Gastrocnemius medialis (tissue), 4 donors: Measurements from ENCODE around the gene NDUFS4. TPM values are rescaled to one million over a fixed set of nuclear protein-coding genes. Genes with fewer than 3 reads are reported as not detected.
"Not testable (repeated sequence)": the region's sequence is repeated elsewhere in the genome, so short reads cannot be mapped to it uniquely, and the experiment has no call there.

Experiments used
- ATAC-seq, 2 donors: fragments of 150-250 bp; one replicate each; pipeline ENCODE4 v1.9.1; 2016
- DNase-seq, 2 donors: peaks; one replicate each; pipeline ENCODE4 v3.0.0-alpha.2; 2019
- H3K27ac ChIP-seq, 4 donors: fragments of 200-600 bp; sonication (generic); 1 replicate in 1 of 4; 2 replicates in 3 of 4; pipeline ENCODE4 v1.5.1; 2016 to 2018; ENCODE audit warnings: mild to moderate bottlenecking in 2 of 4, moderate library complexity in 1 of 4
- H3K27me3 ChIP-seq, 3 donors: fragments of 200-600 bp; sonication (generic) in 2 of 3; 1 replicate in 1 of 3; 2 replicates in 2 of 3; pipeline versions ENCODE4 v1.5.1 to v1.6.0; 2016 to 2019; ENCODE audit warnings: mild to moderate bottlenecking in 1 of 3, moderate library complexity in 1 of 3
- H3K36me3 ChIP-seq, 2 donors: fragments of 200-600 bp; sonication (generic) in 1 of 2; one replicate each; pipeline ENCODE4 v1.5.1; 2017 to 2018
- H3K4me1 ChIP-seq, 2 donors: fragments of 200-600 bp; sonication (generic) in 1 of 2; one replicate each; pipeline ENCODE4 v1.5.1; 2016 to 2017; ENCODE audit warnings: mild to moderate bottlenecking in 2 of 2
- H3K4me3 ChIP-seq, 4 donors: fragments of 200-600 bp; sonication (generic) in 3 of 4; 1 replicate in 1 of 4; 2 replicates in 3 of 4; pipeline ENCODE4 v1.5.1; 2016 to 2019; ENCODE audit warnings: mild to moderate bottlenecking in 2 of 4
- H3K9me3 ChIP-seq, 3 donors: fragments of 200-600 bp; sonication (generic) in 2 of 3; 1 replicate in 1 of 3; 2 replicates in 2 of 3; pipeline ENCODE4 v1.5.1; 2016 to 2019
- POLR2A ChIP-seq, 2 donors: fragments of 450-650 bp; IDR thresholded peaks; one replicate each; pipeline ENCODE4 v1.6.1; 2017; ENCODE audit warnings: antibody characterized with exemption in 2 of 2, mild to moderate bottlenecking in 2 of 2, moderate library complexity in 2 of 2
- in situ Hi-C, 4 donors: fragments of 200-750 bp; cut with MboI; loops; one replicate each; pipeline versions ENCODE4 v1.15.0 to v1.8.0; 2017; ENCODE audit warnings: low sequenced_read_pairs in 4 of 4
- intact Hi-C: fragments of 100-400 bp; cut with DNase I; formaldehyde crosslinking; loops from one replicate; pipeline ENCODE4 v1.15.1; 2023; ENCODE audit warnings: low total_unique reads
- total RNA-seq, 4 donors: library from RNA; depleted of rRNA; stranded (reverse); fragments of >200 nt; gene quantifications; one replicate each; pipeline versions ENCODE4 v1.1.0 to v1.2.3, GENCODE V29; 2016
- TF ChIP-seq, protein P1 (sequence below), 5 experiments: fragments of 450-650 bp in 3 of 5; fragments of 200-600 bp in 2 of 5; sonication (generic) in 2 of 5; IDR thresholded peaks in 4 of 5; conservative IDR thresholded peaks in 1 of 5; 1 replicate in 4 of 5; 2 replicates in 1 of 5; pipeline ENCODE4 v1.5.1; 2016 to 2019; ENCODE audit warnings: antibody characterized with exemption in 5 of 5, mild to moderate bottlenecking in 3 of 5, moderate library complexity in 3 of 5

The NDUFS4 gene
- total RNA-seq, 4 donors from 2014 or later = 116 to 170 (median 145) TPM

DNA sequence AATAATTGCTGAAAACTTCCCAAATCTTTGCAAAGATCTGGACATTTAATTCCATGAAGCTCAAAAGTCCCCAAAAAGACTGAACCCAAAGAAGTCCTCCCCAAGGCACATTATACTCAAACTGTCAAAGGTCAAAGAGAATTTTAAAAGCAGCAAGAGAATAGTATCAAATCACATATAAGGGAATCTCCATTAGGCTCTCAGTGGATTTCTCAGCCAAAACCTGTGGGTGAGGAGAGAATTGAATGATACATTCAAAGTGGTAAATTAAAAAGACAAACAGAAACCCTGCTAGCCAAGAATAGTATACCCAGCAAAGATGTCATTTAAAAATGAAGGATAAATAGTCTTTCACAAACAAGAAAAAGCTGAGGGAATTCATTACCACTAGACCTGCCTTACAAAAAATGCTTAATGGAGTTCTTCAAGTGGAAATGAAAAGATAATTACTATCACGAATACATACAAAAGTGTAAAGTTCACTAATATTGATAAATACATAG lies 134.1 kb downstream of the NDUFS4 start:
- in situ Hi-C loops = no loop called here
- ATAC-seq (no peak), DNase-seq (no peak)
- no peak for TF ChIP-seq POLR2A (IDR thresholded peaks at IDR 0.05)
- TF ChIP-seq, protein P1, sequence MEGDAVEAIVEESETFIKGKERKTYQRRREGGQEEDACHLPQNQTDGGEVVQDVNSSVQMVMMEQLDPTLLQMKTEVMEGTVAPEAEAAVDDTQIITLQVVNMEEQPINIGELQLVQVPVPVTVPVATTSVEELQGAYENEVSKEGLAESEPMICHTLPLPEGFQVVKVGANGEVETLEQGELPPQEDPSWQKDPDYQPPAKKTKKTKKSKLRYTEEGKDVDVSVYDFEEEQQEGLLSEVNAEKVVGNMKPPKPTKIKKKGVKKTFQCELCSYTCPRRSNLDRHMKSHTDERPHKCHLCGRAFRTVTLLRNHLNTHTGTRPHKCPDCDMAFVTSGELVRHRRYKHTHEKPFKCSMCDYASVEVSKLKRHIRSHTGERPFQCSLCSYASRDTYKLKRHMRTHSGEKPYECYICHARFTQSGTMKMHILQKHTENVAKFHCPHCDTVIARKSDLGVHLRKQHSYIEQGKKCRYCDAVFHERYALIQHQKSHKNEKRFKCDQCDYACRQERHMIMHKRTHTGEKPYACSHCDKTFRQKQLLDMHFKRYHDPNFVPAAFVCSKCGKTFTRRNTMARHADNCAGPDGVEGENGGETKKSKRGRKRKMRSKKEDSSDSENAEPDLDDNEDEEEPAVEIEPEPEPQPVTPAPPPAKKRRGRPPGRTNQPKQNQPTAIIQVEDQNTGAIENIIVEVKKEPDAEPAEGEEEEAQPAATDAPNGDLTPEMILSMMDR (IDR thresholded peaks at IDR 0.05 in 4 of 5, conservative IDR thresholded peaks at IDR 0.05 in 1 of 5) = no peak
- H3K27me3 ChIP-seq = no peaks in the 10 kb centered on the region
- H3K9me3 ChIP-seq = peaks cover 0 to 9% (median 0%) of the 10 kb centered on the region in 3 donors
- no peaks in the 10 kb centered on the region for H3K36me3 ChIP-seq
- intact Hi-C loops = no loop called here
- H3K4me1 ChIP-seq = no peaks in the 10 kb centered on the region
- no peak overlapping the region for H3K27ac ChIP-seq
- no peak overlapping the region for H3K4me3 ChIP-seq

DNA sequence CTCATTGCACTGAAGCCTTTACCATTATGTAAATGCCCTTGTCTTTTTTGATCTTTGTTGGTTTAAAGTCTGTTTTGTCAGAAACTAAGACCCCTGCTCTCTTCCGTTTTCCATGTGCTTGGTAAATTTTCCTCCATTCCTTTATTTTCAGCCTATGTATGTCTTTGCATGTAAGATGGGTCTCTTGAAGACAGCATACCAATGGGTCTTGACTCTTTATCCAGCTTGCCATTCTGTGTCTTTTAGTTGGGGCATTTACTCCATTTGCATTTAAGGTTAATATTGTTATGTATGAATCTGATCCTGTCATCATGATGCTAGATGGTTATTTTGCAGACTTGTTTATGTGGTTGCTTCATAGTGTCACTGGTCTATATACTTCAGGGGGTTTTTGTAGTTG lies 150.0 kb downstream of the NDUFS4 start:
- in situ Hi-C loops, H3K27ac ChIP-seq, H3K36me3 ChIP-seq, H3K27me3 ChIP-seq, H3K4me1 ChIP-seq, DNase-seq, ATAC-seq, intact Hi-C loops, H3K9me3 ChIP-seq, H3K4me3 ChIP-seq: not testable (repeated sequence)

DNA sequence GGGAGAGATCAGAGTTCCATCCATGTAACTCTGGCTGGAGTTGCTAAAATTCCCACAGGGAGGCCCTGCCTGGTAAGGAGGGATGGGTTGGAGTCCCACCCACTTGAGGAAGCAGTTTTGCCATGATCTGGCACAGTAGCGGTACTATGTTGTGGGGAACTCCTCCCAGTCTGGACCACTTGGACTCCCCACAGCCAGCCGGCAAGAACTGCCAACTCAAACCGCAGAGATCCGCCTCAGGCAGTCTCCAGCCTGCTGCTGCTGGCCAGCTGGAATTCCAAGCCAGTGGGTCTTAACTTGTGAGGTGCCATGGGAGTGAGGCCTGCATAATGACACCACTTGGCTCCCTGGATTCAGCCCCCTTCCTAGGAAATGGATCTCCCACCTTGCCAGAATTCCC lies 151.9 kb downstream of the NDUFS4 start:
- Histone ChIP-seq H3K4me1 (no peaks in the 10 kb centered on the region), H3K27me3 (no peaks in the 10 kb centered on the region), H3K9me3 (no peaks in the 10 kb centered on the region), H3K27ac (no peak overlapping the region), H3K36me3 (no peaks in the 10 kb centered on the region), H3K4me3 (no peak overlapping the region)
- no peak for ATAC-seq
- in situ Hi-C loops (no loop called here), intact Hi-C loops (no loop called here)
- no peak for DNase-seq
- TF ChIP-seq, protein P1 (IDR thresholded peaks at IDR 0.05 in 4 of 5, conservative IDR thresholded peaks at IDR 0.05 in 1 of 5) = no peak
- TF ChIP-seq POLR2A (IDR thresholded peaks at IDR 0.05) = no peak

DNA sequence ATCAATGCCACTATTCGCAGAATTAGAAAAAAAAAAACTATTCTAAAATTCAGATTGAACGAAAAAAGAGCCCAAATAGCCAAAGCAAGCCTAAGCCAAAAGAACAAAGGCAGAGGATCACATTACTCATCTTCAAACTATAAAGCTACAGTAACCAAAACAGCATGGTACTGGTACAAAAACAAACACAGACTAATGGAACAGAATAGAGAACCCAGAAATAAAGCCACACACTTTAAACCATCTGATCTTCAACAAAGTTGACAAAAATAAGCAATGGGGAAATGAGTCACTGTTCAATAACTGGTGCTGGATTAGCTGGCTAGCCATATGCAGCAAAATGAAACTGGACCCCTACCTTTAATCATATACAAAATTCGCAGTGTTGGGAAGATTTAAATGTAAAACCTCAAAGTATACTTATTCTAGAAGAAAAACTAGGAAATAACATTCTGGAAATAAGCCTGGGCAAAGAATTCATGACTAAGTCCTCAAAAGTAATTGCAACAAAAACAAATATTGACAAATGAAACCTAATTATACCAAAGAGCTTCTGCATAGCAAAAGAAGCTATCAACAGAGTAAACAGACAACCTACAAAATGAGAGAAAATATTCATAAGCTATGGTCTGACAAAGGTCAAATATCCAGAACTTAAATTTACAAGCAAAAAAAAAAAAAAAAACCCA lies 153.7 kb downstream of the NDUFS4 start:
- Histone ChIP-seq H3K27ac (no peak overlapping the region), H3K4me3 (no peak overlapping the region), H3K27me3 (no peaks in the 10 kb centered on the region), H3K9me3 (no peaks in the 10 kb centered on the region), H3K4me1 (no peaks in the 10 kb centered on the region), H3K36me3 (no peaks in the 10 kb centered on the region)
- in situ Hi-C loops = no loop called here
- DNase-seq (no peak), ATAC-seq (no peak)
- intact Hi-C loops = no loop called here
- TF ChIP-seq POLR2A (IDR thresholded peaks at IDR 0.05) = no peak
- TF ChIP-seq, protein P1 (IDR thresholded peaks at IDR 0.05 in 4 of 5, conservative IDR thresholded peaks at IDR 0.05 in 1 of 5) = no peak

DNA sequence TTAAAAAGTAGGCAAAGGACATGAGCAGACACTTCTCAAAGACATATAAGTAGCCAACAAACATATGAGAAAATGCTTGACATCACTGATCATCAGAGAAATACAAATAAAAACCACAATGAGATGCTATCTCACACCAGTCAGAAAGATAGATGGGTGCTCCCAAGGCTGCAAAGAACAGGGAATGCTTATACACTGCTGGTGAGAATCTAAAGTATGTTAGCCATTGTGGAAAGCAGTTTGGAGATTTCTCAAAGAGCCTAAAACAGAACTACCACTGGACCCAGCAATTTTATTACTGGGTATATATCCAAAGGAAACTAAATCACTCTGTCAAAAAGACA lies 154.2 kb downstream of the NDUFS4 start:
- H3K4me3 ChIP-seq = no peak overlapping the region
- intact Hi-C loops = no loop called here

More for the DNA sequence above, 154.2 kb downstream of the NDUFS4 start:
- Histone ChIP-seq H3K9me3 (no peaks in the 10 kb centered on the region), H3K27ac (no peak overlapping the region), H3K36me3 (no peaks in the 10 kb centered on the region), H3K27me3 (no peaks in the 10 kb centered on the region), H3K4me1 (no peaks in the 10 kb centered on the region)
- in situ Hi-C loops = no loop called here
- DNase-seq (no peak), ATAC-seq (no peak)
- TF ChIP-seq POLR2A (IDR thresholded peaks at IDR 0.05) = no peak
- TF ChIP-seq, protein P1 (IDR thresholded peaks at IDR 0.05 in 4 of 5, conservative IDR thresholded peaks at IDR 0.05 in 1 of 5) = no peak
